Measurements from ENCODE around the gene NFKBIE.

GRCh38 chr6:44289726-44290260 lies 24.4 kb upstream of the NFKBIE start:
- TF ChIP-seq REST (IDR thresholded peaks at IDR 0.05; ENCODE audit: borderline replicate concordance in 1 of 2, low read depth in 1 of 2, low read length in 2 of 2) (no peak), PCBP1 (IDR thresholded peaks at IDR 0.05; ENCODE audit: borderline replicate concordance, low read depth, low read length) (no peak), RBFOX2 (IDR thresholded peaks at IDR 0.05; ENCODE audit: low read depth, low read length) (no peak), CTCF (CRISPR knock-in tag; IDR thresholded peaks at IDR 0.05) (no peak), HNRNPH1 (optimal IDR thresholded peaks at IDR 0.05; ENCODE audit: low read depth, low read length) (no peak), BRD4 (CRISPR knock-in tag; IDR thresholded peaks at IDR 0.05) (no peak), HNF4G (IDR thresholded peaks at IDR 0.05; ENCODE audit: borderline replicate concordance, low read depth, low read length) (no peak), HNF4G (CRISPR knock-in tag; IDR thresholded peaks at IDR 0.05; ENCODE audit: borderline replicate concordance, low read depth) (no peak), ZNF605 (CRISPR knock-in tag; IDR thresholded peaks at IDR 0.05) (no peak), DPF2 (CRISPR knock-in tag; IDR thresholded peaks at IDR 0.05; ENCODE audit: borderline replicate concordance, low read depth) (no peak), ZBTB26 (CRISPR knock-in tag; IDR thresholded peaks at IDR 0.05; ENCODE audit: borderline replicate concordance) (no peak), SKIL (CRISPR knock-in tag; IDR thresholded peaks at IDR 0.05; ENCODE audit: borderline replicate concordance) (no peak), ZSCAN5A (CRISPR knock-in tag; IDR thresholded peaks at IDR 0.05; ENCODE audit: borderline replicate concordance) (no peak), RELA (CRISPR knock-in tag; IDR thresholded peaks at IDR 0.05) (no peak)

Measured in HepG2 (cell line).